Measurements from ENCODE around the gene ARHGAP10. TPM values are rescaled to one million over a fixed set of nuclear protein-coding genes. Genes with fewer than 3 reads are reported as not detected.
A peak's percentile ranks its signal among the peaks of the same experiment; 100 is the strongest.

The ARHGAP10 gene
- total and polyA plus RNA-seq, 2 donors from 2014 or later: 13.4 to 20.3 TPM

DNA sequence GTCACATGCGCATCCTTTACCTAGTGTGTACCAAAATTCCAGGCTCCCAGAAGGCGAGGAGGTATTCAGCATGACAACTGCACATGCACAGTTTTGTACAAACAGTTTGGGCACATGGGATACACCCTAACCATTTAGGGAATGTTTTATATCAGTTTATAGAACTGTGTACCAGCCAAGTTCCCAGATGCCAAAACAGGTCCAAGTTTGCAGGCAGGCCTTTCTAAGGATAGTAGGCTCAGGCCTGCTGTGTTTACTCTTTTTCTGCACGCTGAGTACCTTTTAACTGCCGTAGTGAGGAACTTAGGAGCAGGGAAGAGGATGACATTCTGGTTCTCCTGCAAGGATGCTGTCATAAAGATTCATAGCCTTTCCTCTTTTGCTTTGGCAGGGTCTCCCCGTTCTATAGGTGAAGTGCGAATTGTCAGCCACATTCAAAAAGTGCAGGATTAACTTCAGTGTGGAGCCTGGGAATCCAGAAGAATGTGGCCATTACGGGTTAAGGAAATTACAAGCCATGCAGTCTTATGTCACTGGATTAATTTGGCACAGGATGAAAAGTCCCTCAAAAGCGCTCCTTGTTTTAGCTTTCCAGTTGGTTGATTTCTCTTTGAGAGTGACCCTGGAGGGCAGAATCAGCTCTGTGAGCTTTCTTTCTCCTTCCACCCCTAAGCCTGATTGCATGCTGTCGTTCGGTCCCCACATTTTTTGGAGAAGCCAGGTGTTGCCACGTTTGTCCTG is 259.8 kb downstream of the ARHGAP10 start:
- Histone ChIP-seq H3K9me3 (ENCODE audit: control insufficient read depth in 2 of 3, insufficient read depth in 1 of 3, low read length in 3 of 3) (no peaks in the 10 kb centered on the region), H3K27me3 (ENCODE audit: control insufficient read depth, insufficient read depth, low read length) (no peaks in the 10 kb centered on the region), H3K36me3 (ENCODE audit: control insufficient read depth in 2 of 3, insufficient read depth in 3 of 3, low read length in 3 of 3) (no peaks in the 10 kb centered on the region), H3K9ac (ENCODE audit: low read length in 3 of 3) (no peak overlapping the region), H3K4me3 (ENCODE audit: low read length in 3 of 3) (no peak overlapping the region), H3K27ac (ENCODE audit: low read depth in 2 of 2, low read length in 2 of 2) (no peak overlapping the region), H3K4me1 (ENCODE audit: control insufficient read depth in 2 of 3, insufficient read depth in 2 of 3, low read depth in 1 of 3, low read length in 3 of 3) (peaks cover 0 to 3% (median 0%) of the 10 kb centered on the region in 3 donors)
- FAIRE-seq (no peak), DNase-seq (peak in 3 of 5 donors; percentile 26 to 82 (median 80))
- TF ChIP-seq, protein P1, sequence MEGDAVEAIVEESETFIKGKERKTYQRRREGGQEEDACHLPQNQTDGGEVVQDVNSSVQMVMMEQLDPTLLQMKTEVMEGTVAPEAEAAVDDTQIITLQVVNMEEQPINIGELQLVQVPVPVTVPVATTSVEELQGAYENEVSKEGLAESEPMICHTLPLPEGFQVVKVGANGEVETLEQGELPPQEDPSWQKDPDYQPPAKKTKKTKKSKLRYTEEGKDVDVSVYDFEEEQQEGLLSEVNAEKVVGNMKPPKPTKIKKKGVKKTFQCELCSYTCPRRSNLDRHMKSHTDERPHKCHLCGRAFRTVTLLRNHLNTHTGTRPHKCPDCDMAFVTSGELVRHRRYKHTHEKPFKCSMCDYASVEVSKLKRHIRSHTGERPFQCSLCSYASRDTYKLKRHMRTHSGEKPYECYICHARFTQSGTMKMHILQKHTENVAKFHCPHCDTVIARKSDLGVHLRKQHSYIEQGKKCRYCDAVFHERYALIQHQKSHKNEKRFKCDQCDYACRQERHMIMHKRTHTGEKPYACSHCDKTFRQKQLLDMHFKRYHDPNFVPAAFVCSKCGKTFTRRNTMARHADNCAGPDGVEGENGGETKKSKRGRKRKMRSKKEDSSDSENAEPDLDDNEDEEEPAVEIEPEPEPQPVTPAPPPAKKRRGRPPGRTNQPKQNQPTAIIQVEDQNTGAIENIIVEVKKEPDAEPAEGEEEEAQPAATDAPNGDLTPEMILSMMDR (IDR thresholded peaks at IDR 0.05; ENCODE audit: borderline replicate concordance, extremely low read depth, insufficient read depth): no peak
- intact Hi-C loops (cut with DNase I): no loop called here

DNA sequence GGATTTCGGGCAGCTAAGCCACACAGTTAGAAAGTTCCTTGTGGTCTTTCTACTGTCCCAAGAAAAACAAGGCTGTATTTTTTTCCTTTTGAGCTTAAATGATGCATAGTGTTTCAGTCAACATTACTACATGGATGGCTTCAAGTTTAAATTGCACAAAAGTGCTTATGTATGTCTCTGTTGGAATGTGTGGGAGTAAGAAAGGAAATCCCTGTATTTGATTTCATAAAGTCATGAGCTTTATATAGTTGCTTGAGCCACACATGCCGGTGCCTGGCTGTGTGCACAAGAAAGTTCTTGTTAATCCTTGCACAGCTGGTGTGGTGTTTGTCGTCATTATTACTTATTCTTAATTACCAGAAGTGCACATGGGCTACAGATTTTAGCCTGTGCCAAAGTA is 262.2 kb downstream of the ARHGAP10 start:
- H3K4me1 ChIP-seq (ENCODE audit: control insufficient read depth in 2 of 3, insufficient read depth in 2 of 3, low read depth in 1 of 3, low read length in 3 of 3): peaks cover 0 to 3% (median 0%) of the 10 kb centered on the region in 3 donors
- intact Hi-C loops (cut with DNase I): no loop called here
- no peak overlapping the region for H3K9ac ChIP-seq (ENCODE audit: low read length in 3 of 3)
- H3K4me3 ChIP-seq (ENCODE audit: low read length in 3 of 3): no peak overlapping the region
- no peaks in the 10 kb centered on the region for H3K36me3 ChIP-seq (ENCODE audit: control insufficient read depth in 2 of 3, insufficient read depth in 3 of 3, low read length in 3 of 3)
- H3K9me3 ChIP-seq (ENCODE audit: control insufficient read depth in 2 of 3, insufficient read depth in 1 of 3, low read length in 3 of 3): no peaks in the 10 kb centered on the region
- no peak overlapping the region for H3K27ac ChIP-seq (ENCODE audit: low read depth in 2 of 2, low read length in 2 of 2)
- FAIRE-seq (no peak), DNase-seq (peak in 2 of 5 donors; percentile 67 to 77)
- no peaks in the 10 kb centered on the region for H3K27me3 ChIP-seq (ENCODE audit: control insufficient read depth, insufficient read depth, low read length)
- TF ChIP-seq, protein P1 (IDR thresholded peaks at IDR 0.05; ENCODE audit: borderline replicate concordance, extremely low read depth, insufficient read depth): no peak

DNA sequence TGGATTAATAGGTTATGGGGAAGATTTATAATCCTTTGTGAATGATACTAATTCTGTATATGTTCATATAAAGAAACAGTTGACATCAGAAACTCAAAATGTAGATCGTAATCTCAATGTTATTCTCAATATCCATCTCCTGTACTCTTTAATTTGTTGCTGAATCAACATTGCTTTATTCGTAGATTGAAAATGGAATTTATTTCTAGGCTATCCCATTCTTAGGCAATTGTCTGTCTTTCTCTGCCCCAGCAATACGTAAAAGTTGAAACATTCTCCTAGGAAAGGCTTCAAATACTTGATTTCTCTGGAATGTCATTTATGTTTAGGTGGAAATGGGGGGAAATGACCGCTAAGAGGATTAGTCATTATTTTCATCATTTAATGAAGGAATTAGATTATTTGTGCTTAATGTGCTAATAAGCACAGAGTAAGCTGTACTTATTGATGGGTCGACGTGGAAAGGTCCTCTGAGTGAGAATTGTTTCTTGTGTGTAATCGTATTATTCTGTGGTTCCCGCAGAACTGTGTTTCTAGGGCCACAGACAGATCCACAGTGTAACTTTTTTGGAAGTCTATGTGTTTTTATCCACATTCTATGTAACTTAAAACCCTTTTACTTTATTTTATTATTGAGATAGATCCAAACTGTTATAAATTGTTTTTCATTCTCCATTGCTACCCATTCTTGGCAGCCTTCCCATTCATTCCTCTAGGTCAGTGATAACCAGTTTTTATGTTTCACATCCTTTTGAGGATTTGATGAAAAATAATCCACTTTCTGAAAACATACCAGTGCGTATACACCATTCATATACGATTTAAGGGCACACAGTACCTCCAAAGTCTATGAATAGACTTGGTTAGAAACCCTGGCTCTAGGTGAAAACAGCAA is 262.9 kb downstream of the ARHGAP10 start:
- Histone ChIP-seq H3K9ac (ENCODE audit: low read length in 3 of 3) (no peak overlapping the region), H3K36me3 (ENCODE audit: control insufficient read depth in 2 of 3, insufficient read depth in 3 of 3, low read length in 3 of 3) (no peaks in the 10 kb centered on the region), H3K4me1 (ENCODE audit: control insufficient read depth in 2 of 3, insufficient read depth in 2 of 3, low read depth in 1 of 3, low read length in 3 of 3) (peaks cover 0 to 3% (median 0%) of the 10 kb centered on the region in 3 donors), H3K9me3 (ENCODE audit: control insufficient read depth in 2 of 3, insufficient read depth in 1 of 3, low read length in 3 of 3) (no peaks in the 10 kb centered on the region), H3K4me3 (ENCODE audit: low read length in 3 of 3) (no peak overlapping the region), H3K27ac (ENCODE audit: low read depth in 2 of 2, low read length in 2 of 2) (no peak overlapping the region), H3K27me3 (ENCODE audit: control insufficient read depth, insufficient read depth, low read length) (no peaks in the 10 kb centered on the region)
- DNase-seq (peak in 1 of 5 donors; percentile 28), FAIRE-seq (no peak)
- TF ChIP-seq, protein P1 (IDR thresholded peaks at IDR 0.05; ENCODE audit: borderline replicate concordance, extremely low read depth, insufficient read depth): no peak
- intact Hi-C loops (cut with DNase I): no loop called here

Data from kidney (tissue), 14 donors.